Stimulated activated CD8-positive, alpha-beta memory T cell treated with anti-CD3 and anti-CD28 coated beads, Interleukin-7, amount 100 ng/mL, for 4 hours (primary cell): ENCODE data around the gene AFF3.
"Not testable (repeated sequence)": the region's sequence is repeated elsewhere in the genome, so short reads cannot be mapped to it uniquely, and the experiment has no call there.

Source experiments
- DNase-seq, 2 donors: peaks; one replicate each; pipeline ENCODE4 v3.0.0-alpha.2; 2020; ENCODE audit warnings: low read depth in 2 of 2

The AFF3 gene

GRCh38 chr2:99550368-99550767 lies 592.0 kb downstream of the AFF3 start:
- no peak for DNase-seq

- no peak for DNase-seq
These were observed 596.8 kb downstream of the AFF3 start for GRCh38 chr2:99545604-99546003.

- DNase-seq: no peak
These were observed 597.3 kb downstream of the AFF3 start for GRCh38 chr2:99545066-99545465.

- no peak for DNase-seq
These were observed 597.8 kb downstream of the AFF3 start for GRCh38 chr2:99544608-99545007.

- DNase-seq: no peak
These were observed 599.1 kb downstream of the AFF3 start for GRCh38 chr2:99543247-99543646.

- no peak for DNase-seq
These were observed 604.4 kb downstream of the AFF3 start for GRCh38 chr2:99537910-99538485.

GRCh38 chr2:99524056-99524455 lies 618.3 kb downstream of the AFF3 start:
- DNase-seq: no peak

GRCh38 chr2:99522157-99522556 lies 620.2 kb downstream of the AFF3 start:
- no peak for DNase-seq

GRCh38 chr2:99520813-99521212 lies 621.6 kb downstream of the AFF3 start:
- no peak for DNase-seq

- DNase-seq: no peak
These were observed 622.2 kb downstream of the AFF3 start for GRCh38 chr2:99520195-99520594.

- no peak for DNase-seq
These were observed 628.0 kb downstream of the AFF3 start for GRCh38 chr2:99514357-99514756.

- DNase-seq: no peak
These were observed 630.2 kb downstream of the AFF3 start for GRCh38 chr2:99512181-99512591.

GRCh38 chr2:99509387-99509786 lies 633.0 kb downstream of the AFF3 start:
- DNase-seq: no peak

- DNase-seq: no peak
These were observed 634.2 kb downstream of the AFF3 start for GRCh38 chr2:99507937-99508818.

- no peak for DNase-seq
These were observed 637.4 kb downstream of the AFF3 start for GRCh38 chr2:99504844-99505584.

GRCh38 chr2:99503662-99504416 lies 638.6 kb downstream of the AFF3 start:
- not testable (repeated sequence) for DNase-seq

- DNase-seq: no peak
These were observed 646.4 kb downstream of the AFF3 start for GRCh38 chr2:99496021-99496420.
